GM23248 (cell line): ENCODE measurements around the gene PSMC3. TPM values are rescaled to one million over a fixed set of nuclear protein-coding genes. Genes with fewer than 3 reads are reported as not detected.

ENCODE experiments used
- DNase-seq: peaks from one replicate; pipeline ENCODE4 v3.0.0-alpha.2; 2015
- H2AFZ ChIP-seq: fragments of 200-600 bp; sonication (generic); 2 replicates; pipeline ENCODE4 v1.6.1; 2016; ENCODE audit warnings: antibody characterized with exemption
- H3F3A ChIP-seq: fragments of 200-600 bp; sonication (generic); 2 replicates; pipeline ENCODE4 v1.6.1; 2016; ENCODE audit warnings: mild to moderate bottlenecking, antibody characterized with exemption, mixed run types; ENCODE audit not compliant: insufficient read depth
- H3K27ac ChIP-seq: fragments of 200-600 bp; sonication (generic); 2 replicates; pipeline ENCODE4 v1.5.1; 2016; ENCODE audit warnings: mild to moderate bottlenecking
- H3K27me3 ChIP-seq: fragments of 200-600 bp; sonication (generic); replicated peaks from 2 replicates; pipeline ENCODE4 v1.6.1; 2016; ENCODE audit warnings: mild to moderate bottlenecking; ENCODE audit not compliant: insufficient read depth
- H3K36me3 ChIP-seq: fragments of 200-600 bp; sonication (generic); 2 replicates; pipeline ENCODE4 v1.6.1; 2016; ENCODE audit warnings: low read depth, mild to moderate bottlenecking
- H3K4me1 ChIP-seq: fragments of 200-600 bp; sonication (generic); 2 replicates; pipeline ENCODE4 v1.6.1; 2016; ENCODE audit warnings: mild to moderate bottlenecking; ENCODE audit not compliant: insufficient read depth
- H3K4me2 ChIP-seq: fragments of 200-600 bp; sonication (generic); one replicate; pipeline ENCODE4 v1.6.1; 2016; ENCODE audit warnings: mild to moderate bottlenecking; ENCODE audit not compliant: unreplicated experiment
- H3K4me3 ChIP-seq: fragments of 200-600 bp; sonication (generic); 2 replicates; pipeline ENCODE4 v1.5.1; 2016; ENCODE audit warnings: mild to moderate bottlenecking
- H3K79me2 ChIP-seq: fragments of 200-600 bp; sonication (generic); 2 replicates; pipeline ENCODE4 v1.6.1; 2016; ENCODE audit warnings: mild to moderate bottlenecking; ENCODE audit not compliant: insufficient read depth
- H3K9ac ChIP-seq: fragments of 200-600 bp; sonication (generic); 2 replicates; pipeline ENCODE4 v1.6.1; 2016; ENCODE audit warnings: mild to moderate bottlenecking
- H3K9me2 ChIP-seq: fragments of 200-600 bp; sonication (generic); 2 replicates; pipeline ENCODE4 v1.6.1; 2016; ENCODE audit warnings: mixed run types, mild to moderate bottlenecking, moderate library complexity; ENCODE audit not compliant: insufficient read depth
- H3K9me3 ChIP-seq: fragments of 200-600 bp; sonication (generic); one replicate; pipeline ENCODE4 v1.6.1; 2017; ENCODE audit warnings: low read depth
- H4K20me1 ChIP-seq: fragments of 200-600 bp; sonication (generic); 2 replicates; pipeline ENCODE4 v1.6.0; 2016; ENCODE audit not compliant: insufficient read depth
- EZH2 ChIP-seq: fragments of 200-600 bp; sonication (generic); IDR thresholded peaks from 2 replicates; pipeline ENCODE4 v1.6.1; 2018; ENCODE audit warnings: antibody characterized with exemption, mild to moderate bottlenecking; ENCODE audit not compliant: insufficient read depth, poor library complexity, severe bottlenecking
- EZH2phosphoT487 ChIP-seq: fragments of 200-600 bp; sonication (generic); IDR thresholded peaks from 2 replicates; pipeline ENCODE4 v1.6.1; 2018; ENCODE audit warnings: antibody characterized with exemption, moderate library complexity, mild to moderate bottlenecking, low read depth; ENCODE audit not compliant: insufficient read depth
- WGBS, 2 experiments: methylation state at CpG; one replicate each; pipeline ENCODE4 v1.1.6; 2015 to 2017; ENCODE audit warnings: low lambda C conversion rate in 2 of 2, low coverage in 1 of 2; ENCODE audit errors: missing lambda C conversion rate in 2 of 2; 5-methylcytosine and 5-hydroxymethylcytosine counted together
- in situ Hi-C: fragments of 300-500 bp; cut with MboI; formaldehyde crosslinking; loops from 2 replicates; pipeline ENCODE4 v1.15.0; 2020
- polyA plus RNA-seq: library from polyadenylated mRNA; unstranded; fragments of >200 nt; fragmentation: Nextera tagmentation; extraction: Ambion mirVana; gene quantifications from 2 replicates; pipeline ENCODE4 v1.2.1, GENCODE V29; 2016
- total RNA-seq: library from RNA; depleted of rRNA; stranded (reverse); fragments of >200 nt; shearing (Covaris generic); gene quantifications from 2 replicates; pipeline ENCODE4 v1.2.3, GENCODE V29; 2014

The PSMC3 gene
- total and polyA plus RNA-seq, 2 experiments from 2014 or later = 151 to 212 TPM

DNA sequence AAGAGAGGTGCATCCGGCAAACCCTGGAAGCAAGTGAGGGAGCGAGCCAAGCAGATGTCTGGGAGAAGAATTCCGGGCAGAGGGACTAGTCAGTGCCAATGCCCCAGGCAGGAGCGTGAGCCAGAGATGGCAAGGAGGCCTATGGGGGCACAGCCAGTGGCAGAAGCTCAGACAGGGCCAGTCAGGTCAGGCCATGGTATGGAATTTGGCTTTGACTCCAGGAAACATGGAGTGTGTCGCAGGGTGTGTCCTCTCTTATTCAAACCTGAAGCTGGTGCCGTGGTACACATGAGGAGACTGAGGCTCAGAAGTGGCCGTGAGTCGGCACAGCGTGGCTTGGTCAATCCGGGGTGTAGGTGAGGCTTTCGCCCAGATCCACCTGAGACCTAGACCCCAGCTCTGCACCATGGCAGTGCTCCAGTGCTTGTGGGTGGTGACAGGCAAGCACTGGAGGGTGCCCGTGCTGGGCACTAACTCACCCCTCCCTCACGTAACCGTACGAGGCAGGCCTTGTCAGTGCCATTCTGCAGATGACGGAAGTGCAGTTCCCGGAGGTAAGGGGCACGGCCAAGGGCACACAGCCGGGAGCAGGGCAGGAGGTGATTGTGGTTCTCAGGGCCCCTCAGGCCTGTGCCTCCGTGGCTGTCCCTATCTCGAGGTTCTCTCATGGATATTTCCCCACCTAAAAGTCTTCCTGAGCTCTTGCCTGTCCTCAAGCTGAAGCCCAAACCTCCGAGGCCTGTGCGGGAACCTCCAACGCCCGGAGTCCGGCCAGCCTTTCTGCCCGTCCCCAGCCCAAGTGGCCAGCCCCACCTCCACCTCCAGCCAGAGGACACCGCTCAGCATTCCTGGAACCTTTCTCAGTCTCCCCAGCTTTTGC is 37.3 kb downstream of the PSMC3 start:
- Histone ChIP-seq H3K9me3 (no peaks in the 10 kb centered on the region), H3K4me2 (no peak overlapping the region), H3K79me2 (no peaks in the 10 kb centered on the region), H3K4me1 (no peaks in the 10 kb centered on the region; the same call in 1 of the 2 replicates), H3K4me3 (no peak overlapping the region), H3K36me3 (no peaks in the 10 kb centered on the region), H3K9ac (no peak overlapping the region), H3F3A (no peaks in the 10 kb centered on the region), H2AFZ (no peak overlapping the region), H4K20me1 (no peaks in the 10 kb centered on the region), H3K27me3 (no peaks in the 10 kb centered on the region), H3K9me2 (no peaks in the 10 kb centered on the region), H3K27ac (no peak overlapping the region)
- WGBS, 2 experiments = 83 to 92% methylated on average over 27 to 28 of the region's 28 CpGs
- TF ChIP-seq EZH2 (no peak), EZH2phosphoT487 (no peak)
- in situ Hi-C loops = no loop called here
- DNase-seq = no peak

DNA sequence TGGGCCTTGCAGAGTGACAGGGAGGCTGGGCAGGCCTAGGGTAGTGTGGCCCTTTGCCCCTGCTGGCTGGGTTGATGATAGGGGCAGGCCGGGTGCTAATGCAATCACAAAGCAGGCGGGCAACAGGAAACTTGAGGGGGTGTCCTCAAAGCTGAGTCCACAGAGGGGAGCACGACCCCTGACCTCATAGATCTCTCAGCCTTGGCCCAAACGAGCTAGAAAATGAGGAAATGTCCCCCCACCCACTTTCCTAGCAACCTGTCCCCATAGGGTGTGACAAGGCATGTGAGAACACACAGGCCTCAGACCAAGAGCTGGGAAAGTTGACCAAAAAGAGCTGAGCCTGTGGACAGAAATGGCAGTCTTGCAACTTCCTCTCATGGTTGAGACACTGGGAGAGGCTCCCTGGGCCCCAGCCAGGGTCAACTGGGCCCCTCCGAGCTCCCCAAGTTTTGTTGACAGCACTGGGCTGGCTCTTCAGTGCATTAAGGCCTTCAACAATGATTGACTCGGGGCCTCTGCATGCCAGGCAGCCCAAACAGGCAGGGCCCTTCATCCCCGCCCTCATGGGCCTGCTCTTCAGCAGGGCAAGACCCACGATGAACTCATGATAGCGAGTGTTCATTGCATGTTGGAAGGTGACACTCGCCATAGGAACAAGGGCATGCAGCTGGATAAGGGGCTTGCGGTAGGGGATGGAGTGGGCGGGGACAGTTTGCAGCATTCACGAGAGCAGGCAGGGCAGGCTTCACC is 38.1 kb downstream of the PSMC3 start:
- in situ Hi-C loops = no loop called here
- no peaks in the 10 kb centered on the region for H3K27me3 ChIP-seq
- DNase-seq = no peak
- WGBS, 2 experiments = 78 to 79% methylated on average over 13 of the region's 13 CpGs
- no peak overlapping the region for H2AFZ ChIP-seq
- H3F3A ChIP-seq = no peaks in the 10 kb centered on the region
- TF ChIP-seq EZH2phosphoT487 (no peak), EZH2 (no peak)
- no peaks in the 10 kb centered on the region for H3K9me3 ChIP-seq
- no peaks in the 10 kb centered on the region for H3K4me1 ChIP-seq
- no peaks in the 10 kb centered on the region for H3K36me3 ChIP-seq
- H3K9me2 ChIP-seq = no peaks in the 10 kb centered on the region
- no peak overlapping the region for H3K27ac ChIP-seq
- H3K9ac ChIP-seq = no peak overlapping the region
- no peaks in the 10 kb centered on the region for H3K79me2 ChIP-seq
- no peak overlapping the region for H3K4me3 ChIP-seq
- no peak overlapping the region for H3K4me2 ChIP-seq
- H4K20me1 ChIP-seq = no peaks in the 10 kb centered on the region

DNA sequence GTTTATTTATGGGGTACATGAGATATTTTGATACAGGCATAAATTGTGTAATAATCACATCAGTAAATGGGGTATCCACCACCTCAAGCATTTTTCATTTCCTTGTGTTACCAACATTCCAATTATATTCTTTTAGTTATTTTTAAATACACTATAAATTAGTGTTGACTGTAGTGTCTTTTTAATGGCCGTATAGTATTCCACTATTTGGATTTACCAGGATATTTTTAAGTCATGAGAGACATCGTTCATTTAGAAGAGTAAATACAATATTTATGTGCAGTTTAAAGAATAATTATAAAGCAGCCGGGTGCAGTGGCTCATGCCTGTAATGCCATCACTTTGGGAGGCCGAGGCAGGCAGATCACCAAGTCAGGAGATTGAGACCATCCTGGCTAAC is 41.7 kb downstream of the PSMC3 start:
- Histone ChIP-seq H3K36me3 (no peaks in the 10 kb centered on the region), H3K9me2 (no peaks in the 10 kb centered on the region), H2AFZ (no peak overlapping the region), H3K79me2 (no peaks in the 10 kb centered on the region), H3K27me3 (no peaks in the 10 kb centered on the region), H3K4me3 (no peak overlapping the region), H3F3A (no peaks in the 10 kb centered on the region), H3K4me2 (no peak overlapping the region), H3K9ac (no peak overlapping the region), H3K9me3 (no peaks in the 10 kb centered on the region), H3K27ac (no peak overlapping the region), H4K20me1 (no peaks in the 10 kb centered on the region), H3K4me1 (no peaks in the 10 kb centered on the region)
- TF ChIP-seq EZH2phosphoT487 = no peak
- no peak for TF ChIP-seq EZH2
- WGBS, 2 experiments = 86 to 88% methylated on average over 4 of the region's 4 CpGs
- no peak for DNase-seq
- in situ Hi-C loops = no loop called here

DNA sequence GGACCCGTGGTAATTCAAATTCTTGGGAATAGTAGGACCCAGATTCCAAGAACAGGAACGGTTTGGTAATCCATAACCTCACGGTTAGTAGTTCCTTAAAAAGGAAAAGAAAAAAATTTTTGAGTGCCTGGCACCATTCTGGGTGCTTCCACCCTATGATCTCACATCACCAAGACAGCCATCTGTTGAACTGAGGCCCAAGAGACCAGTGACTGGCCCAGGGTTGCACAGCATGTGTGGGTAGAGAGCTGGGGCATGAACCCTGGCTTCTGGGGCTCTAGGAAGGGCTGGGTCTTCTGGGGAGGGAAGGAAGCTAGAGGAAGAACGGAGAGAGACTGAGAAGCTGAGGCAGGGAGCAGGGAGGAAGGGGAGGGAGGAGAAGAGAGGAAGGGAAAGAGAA is 43.2 kb downstream of the PSMC3 start:
- TF ChIP-seq EZH2 (no peak), EZH2phosphoT487 (no peak)
- no peak overlapping the region for H3K4me3 ChIP-seq
- no peaks in the 10 kb centered on the region for H3K9me2 ChIP-seq
- no peaks in the 10 kb centered on the region for H3F3A ChIP-seq
- no peak overlapping the region for H3K27ac ChIP-seq
- no peak overlapping the region for H2AFZ ChIP-seq
- no peak overlapping the region for H3K4me2 ChIP-seq
- H3K9me3 ChIP-seq = no peaks in the 10 kb centered on the region
- WGBS, 2 experiments = 37 to 49% methylated on average over 4 of the region's 4 CpGs
- H4K20me1 ChIP-seq = no peaks in the 10 kb centered on the region
- H3K4me1 ChIP-seq = no peaks in the 10 kb centered on the region
- H3K36me3 ChIP-seq = no peaks in the 10 kb centered on the region
- no peaks in the 10 kb centered on the region for H3K79me2 ChIP-seq
- no peaks in the 10 kb centered on the region for H3K27me3 ChIP-seq
- no peak for DNase-seq
- no peak overlapping the region for H3K9ac ChIP-seq
- in situ Hi-C loops = no loop called here
